Neuronal stem cell (in vitro differentiated cells): Measurements from ENCODE around the gene MYLK3.

Experiments
- DNase-seq: peaks from one replicate; pipeline ENCODE4 v3.0.0-alpha.2; 2013; ENCODE audit warnings: low spot score
- H2AFZ ChIP-seq: one replicate; pipeline ENCODE4 v1.6.1; 2013; ENCODE audit warnings: mild to moderate bottlenecking, low read length, inconsistent platforms
- H2AK5ac ChIP-seq: 2 replicates; pipeline ENCODE4 v1.6.1; 2013; ENCODE audit warnings: low read depth, mild to moderate bottlenecking, inconsistent platforms, low read length, moderate library complexity, mixed read lengths
- H2BK120ac ChIP-seq: 2 replicates; pipeline ENCODE4 v1.6.1; 2013; ENCODE audit warnings: low read depth, mild to moderate bottlenecking, inconsistent platforms, low read length, moderate library complexity, mixed read lengths
- H2BK12ac ChIP-seq: one replicate; pipeline ENCODE4 v1.6.1; 2013; ENCODE audit warnings: low read length, inconsistent platforms
- H2BK15ac ChIP-seq: 2 replicates; pipeline ENCODE4 v1.6.1; 2013; ENCODE audit warnings: mild to moderate bottlenecking, low read length, inconsistent platforms, mixed read lengths
- H2BK5ac ChIP-seq: one replicate; pipeline ENCODE4 v1.6.1; 2013; ENCODE audit warnings: inconsistent platforms, mild to moderate bottlenecking, low read length, moderate library complexity
- H3K14ac ChIP-seq: one replicate; pipeline ENCODE4 v1.6.1; 2013; ENCODE audit warnings: low read length, inconsistent platforms
- H3K18ac ChIP-seq: 2 replicates; pipeline ENCODE4 v1.6.1; 2013; ENCODE audit warnings: low read length, inconsistent platforms
- H3K23ac ChIP-seq: 2 replicates; pipeline ENCODE4 v1.6.1; 2013; ENCODE audit warnings: low read depth, mild to moderate bottlenecking, mixed read lengths, low read length, inconsistent platforms; ENCODE audit not compliant: poor library complexity
- H3K27ac ChIP-seq: replicated peaks from 3 replicates; pipeline ENCODE4 v1.5.1; 2013; ENCODE audit warnings: low read length, inconsistent platforms
- H3K27me3 ChIP-seq, 3 experiments: 2 replicates each; pipeline ENCODE4 v1.6.1; 2013; ENCODE audit warnings: low read length in 3 of 3, mild to moderate bottlenecking in 2 of 3, inconsistent platforms in 1 of 3, low read depth in 1 of 3, mixed read lengths in 1 of 3, moderate library complexity in 1 of 3; ENCODE audit not compliant: control insufficient read depth in 3 of 3, insufficient read depth in 3 of 3
- H3K36me3 ChIP-seq, 2 donors: replicated peaks in 1 of 2; 2 replicates each; pipeline ENCODE4 v1.6.1; 2013; ENCODE audit warnings: low read length in 2 of 2; ENCODE audit not compliant: control insufficient read depth in 2 of 2, insufficient read depth in 2 of 2
- H3K4ac ChIP-seq: 2 replicates; pipeline ENCODE4 v1.6.1; 2013; ENCODE audit warnings: inconsistent platforms, mild to moderate bottlenecking, low read length, moderate library complexity
- H3K4me1 ChIP-seq, 2 donors: 1 replicate in 1 of 2; 2 replicates in 1 of 2; pipeline ENCODE4 v1.6.1; 2013; ENCODE audit warnings: low read length in 2 of 2, low read depth in 1 of 2; ENCODE audit not compliant: control insufficient read depth in 2 of 2, insufficient read depth in 1 of 2
- H3K4me2 ChIP-seq: one replicate; pipeline ENCODE4 v1.6.1; 2013; ENCODE audit warnings: mild to moderate bottlenecking, low read length, inconsistent platforms; ENCODE audit not compliant: insufficient read depth, poor library complexity, severe bottlenecking
- H3K4me3 ChIP-seq, 2 donors: 2 replicates each; pipeline ENCODE4 v1.5.1; 2013; ENCODE audit warnings: low read length in 2 of 2, mild to moderate bottlenecking in 2 of 2, inconsistent platforms in 1 of 2, moderate library complexity in 1 of 2
- H3K79me1 ChIP-seq: one replicate; pipeline ENCODE4 v1.6.1; 2013; ENCODE audit warnings: low read depth, mild to moderate bottlenecking, inconsistent platforms, low read length, moderate library complexity
- H3K9ac ChIP-seq: one replicate; pipeline ENCODE4 v1.6.1; 2013; ENCODE audit warnings: mild to moderate bottlenecking, low read depth, low read length, inconsistent platforms; ENCODE audit not compliant: poor library complexity
- H3K9me3 ChIP-seq, 2 donors: replicated peaks in 1 of 2; 2 replicates each; pipeline versions ENCODE3 to v1.6.1; 2013; ENCODE audit warnings: low read length in 2 of 2, mild to moderate bottlenecking in 2 of 2, inconsistent platforms in 1 of 2, low read depth in 1 of 2, mixed read lengths in 1 of 2, moderate library complexity in 1 of 2; ENCODE audit not compliant: control insufficient read depth in 2 of 2, insufficient read depth in 1 of 2
- H4K8ac ChIP-seq: one replicate; pipeline ENCODE4 v1.6.1; 2013; ENCODE audit warnings: low read depth, mild to moderate bottlenecking, inconsistent platforms, low read length, moderate library complexity
- H4K91ac ChIP-seq: one replicate; pipeline ENCODE4 v1.6.1; 2013; ENCODE audit warnings: low read length, low read depth, mild to moderate bottlenecking, inconsistent platforms; ENCODE audit not compliant: poor library complexity
- WGBS, 2 donors: extraction: QIAGEN DNeasy Blood & Tissue Kit; methylation state at CpG; one replicate each; pipeline ENCODE4 v1.1.7; 2013; ENCODE audit warnings: missing lambda C conversion rate in 2 of 2, mixed read lengths in 1 of 2; ENCODE audit not compliant: insufficient read length in 2 of 2, insufficient replicate concordance in 1 of 2; ENCODE audit errors: extremely low coverage in 2 of 2; 5-methylcytosine and 5-hydroxymethylcytosine counted together

The MYLK3 gene

DNA sequence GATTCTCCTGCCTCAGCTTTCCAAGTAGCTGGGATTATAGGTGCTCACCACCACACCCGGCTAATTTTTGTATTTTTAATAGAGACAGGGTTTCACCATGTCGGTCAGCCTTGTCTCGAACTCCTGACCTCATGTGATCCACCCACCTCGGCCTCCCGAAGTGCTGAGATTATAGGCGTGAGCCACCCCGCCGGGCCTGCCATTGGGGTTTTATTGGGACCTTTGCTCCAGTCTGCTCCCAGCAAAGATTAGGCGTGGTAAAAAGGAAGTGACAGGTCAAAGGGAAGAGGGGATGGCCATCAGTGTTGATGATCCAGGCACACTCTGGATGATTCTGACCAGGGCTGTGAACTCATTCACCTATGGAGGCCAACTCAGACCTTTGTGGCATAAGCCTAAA is 20.5 kb downstream of the MYLK3 start:
- Histone ChIP-seq H3K9ac (no peak overlapping the region), H3K23ac (no peak overlapping the region), H3K14ac (no peak overlapping the region), H3K4ac (no peak overlapping the region), H3K4me3 (no peak overlapping the region), H3K9me3 (peaks cover 3 to 5% of the 10 kb centered on the region in 2 donors), H3K79me1 (no peaks in the 10 kb centered on the region), H4K8ac (no peak overlapping the region), H2BK15ac (no peak overlapping the region), H3K4me2 (no peak overlapping the region), H4K91ac (no peak overlapping the region), H2BK5ac (no peak overlapping the region), H2BK12ac (no peak overlapping the region), H2BK120ac (no peak overlapping the region), H3K4me1 (peaks cover 0 to 3% of the 10 kb centered on the region in 2 donors), H2AK5ac (no peak overlapping the region), H3K36me3 (no peaks in the 10 kb centered on the region), H3K27ac (no peak overlapping the region), H2AFZ (no peak overlapping the region), H3K27me3 (peaks cover 0 to 3% (median 0%) of the 10 kb centered on the region in 3 experiments), H3K18ac (no peak overlapping the region)
- DNase-seq, result no peak
- WGBS, 2 donors, result no CpG with 5 or more reads among the region's 9 CpGs

DNA sequence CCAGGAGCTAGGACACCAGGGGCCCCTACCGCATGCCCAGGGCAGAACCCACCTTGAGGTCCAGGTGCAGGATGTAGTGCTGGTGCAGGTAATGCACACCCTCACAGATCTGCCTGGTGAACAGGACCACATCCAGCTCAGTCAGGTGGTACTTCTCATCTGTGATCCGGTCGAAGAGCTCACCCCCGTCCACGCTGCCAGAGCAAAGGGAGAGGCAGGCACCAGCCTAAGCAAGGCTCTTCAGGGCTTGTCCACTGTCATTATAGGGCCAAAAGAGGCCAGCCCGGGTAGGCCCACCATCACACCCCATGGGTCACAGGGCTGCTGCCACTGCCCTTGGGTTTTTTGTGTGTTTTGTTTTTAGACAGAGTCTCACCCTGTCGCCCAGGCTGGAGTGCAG is 21.0 kb downstream of the MYLK3 start:
- Histone ChIP-seq H3K27ac (no peak overlapping the region), H2BK15ac (peak overlapping the region; percentile 9), H3K18ac (peak overlapping the region; percentile 81), H3K27me3 (no peaks in the 10 kb centered on the region), H2BK5ac (no peak overlapping the region), H3K23ac (no peak overlapping the region), H2BK120ac (no peak overlapping the region), H3K36me3 (no peaks in the 10 kb centered on the region), H3K4me1 (peaks cover 0 to 3% of the 10 kb centered on the region in 2 donors), H3K9ac (no peak overlapping the region), H2BK12ac (no peak overlapping the region), H2AK5ac (peak overlapping the region; percentile 47), H3K4me3 (no peak overlapping the region), H3K14ac (no peak overlapping the region), H2AFZ (no peak overlapping the region), H3K4me2 (no peak overlapping the region), H4K8ac (no peak overlapping the region), H3K9me3 (peaks cover 3 to 5% of the 10 kb centered on the region in 2 donors), H3K79me1 (no peaks in the 10 kb centered on the region), H4K91ac (no peak overlapping the region), H3K4ac (no peak overlapping the region)
- DNase-seq, result no peak
- WGBS, 2 donors, result no CpG with 5 or more reads among the region's 7 CpGs

DNA sequence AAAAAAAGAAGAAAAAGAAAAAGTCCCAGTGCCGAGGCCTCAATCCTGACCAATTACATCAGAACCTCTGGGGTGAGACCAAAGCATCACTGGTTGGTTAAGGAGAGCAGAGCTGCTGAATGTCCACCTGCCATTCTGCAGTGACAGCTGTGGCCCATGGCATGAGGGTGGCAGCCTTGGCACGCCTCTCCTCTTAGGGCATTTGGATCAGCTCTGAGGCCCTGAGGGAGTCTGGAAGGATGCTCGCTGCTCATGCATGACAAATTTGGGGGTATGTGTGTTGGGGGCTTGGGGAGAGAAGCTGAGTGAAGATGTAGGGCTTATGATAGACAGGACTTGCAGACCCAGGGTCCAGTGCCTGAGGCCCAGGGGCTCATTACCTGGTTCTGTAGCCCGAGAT is 26.3 kb downstream of the MYLK3 start:
- no peak for DNase-seq
- Histone ChIP-seq H3K23ac (no peak overlapping the region), H3K4me3 (no peak overlapping the region), H3K14ac (no peak overlapping the region), H3K27me3 (no peaks in the 10 kb centered on the region), H3K79me1 (no peaks in the 10 kb centered on the region), H3K4ac (no peak overlapping the region), H3K9ac (peak overlapping the region; percentile 50), H3K36me3 (no peaks in the 10 kb centered on the region), H2AFZ (no peak overlapping the region), H2AK5ac (no peak overlapping the region), H3K4me1 (peaks cover 0 to under 1% of the 10 kb centered on the region in 2 donors), H2BK5ac (no peak overlapping the region), H2BK12ac (no peak overlapping the region), H3K9me3 (peaks cover 0 to 5% of the 10 kb centered on the region in 2 donors), H4K8ac (no peak overlapping the region), H3K27ac (no peak overlapping the region), H4K91ac (no peak overlapping the region), H2BK15ac (no peak overlapping the region), H3K4me2 (no peak overlapping the region), H3K18ac (peak overlapping the region; percentile 13), H2BK120ac (no peak overlapping the region)
- no CpG with 5 or more reads among the region's 4 CpGs for WGBS, 2 donors

DNA sequence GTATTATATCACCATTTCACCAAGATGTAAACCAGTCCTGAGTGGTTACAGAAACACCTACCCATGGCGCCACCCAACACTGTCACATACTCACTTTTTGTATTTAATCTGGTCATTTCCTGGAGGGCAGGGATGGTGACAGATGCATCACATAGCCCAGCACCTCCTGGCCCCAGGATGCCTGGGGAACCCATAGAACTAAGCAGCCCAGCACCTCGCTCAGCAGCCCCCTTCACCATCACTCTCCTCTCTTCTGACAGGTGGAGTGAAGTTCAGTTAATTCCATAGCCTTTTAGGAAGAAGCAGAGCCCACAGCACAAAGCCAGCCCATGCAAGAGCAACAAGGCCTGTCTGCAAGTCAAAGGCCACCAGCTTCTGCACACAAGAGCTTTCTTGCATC is 27.5 kb downstream of the MYLK3 start:
- Histone ChIP-seq H2AK5ac (no peak overlapping the region), H4K91ac (no peak overlapping the region), H2BK15ac (no peak overlapping the region), H3K36me3 (no peaks in the 10 kb centered on the region), H3K79me1 (no peaks in the 10 kb centered on the region), H3K9me3 (peaks cover 0 to 5% of the 10 kb centered on the region in 2 donors), H3K9ac (no peak overlapping the region), H2AFZ (no peak overlapping the region), H3K14ac (no peak overlapping the region), H3K23ac (no peak overlapping the region), H3K27ac (no peak overlapping the region), H2BK12ac (no peak overlapping the region), H4K8ac (no peak overlapping the region), H3K4me3 (no peak overlapping the region), H3K4ac (no peak overlapping the region), H3K27me3 (no peaks in the 10 kb centered on the region), H2BK5ac (no peak overlapping the region), H3K4me2 (no peak overlapping the region), H2BK120ac (no peak overlapping the region), H3K18ac (no peak overlapping the region), H3K4me1 (no peaks in the 10 kb centered on the region)
- no CpG with 5 or more reads among the region's 2 CpGs for WGBS, 2 donors
- no peak for DNase-seq
